GM12891 (cell line): ENCODE data around the gene AKR1D1.
"Not testable (repeated sequence)": the region's sequence is repeated elsewhere in the genome, so short reads cannot be mapped to it uniquely, and the experiment has no call there.

ENCODE experiments used
- PAX5 ChIP-seq: IDR thresholded peaks from 2 replicates; pipeline ENCODE4 v1.6.1; 2011; ENCODE audit warnings: low read length, moderate library complexity, mild to moderate bottlenecking; ENCODE audit not compliant: insufficient read depth, severe bottlenecking
- POLR2A ChIP-seq: IDR thresholded peaks from 2 replicates; pipeline ENCODE4 v1.6.1; 2011; ENCODE audit warnings: low read depth, low read length, control low read depth
- POLR2AphosphoS5 ChIP-seq: IDR thresholded peaks from 2 replicates; pipeline ENCODE4 v1.6.1; 2011; ENCODE audit warnings: low read depth, low read length, control low read depth
- POU2F2 ChIP-seq: IDR thresholded peaks from 2 replicates; pipeline ENCODE4 v1.6.1; 2011; ENCODE audit warnings: low read depth, mild to moderate bottlenecking, control low read depth, low read length, moderate library complexity
- SPI1 ChIP-seq: IDR thresholded peaks from 2 replicates; pipeline ENCODE4 v1.6.1; 2011; ENCODE audit warnings: low read depth, low read length, control low read depth
- TAF1 ChIP-seq: IDR thresholded peaks from 2 replicates; pipeline ENCODE4 v1.6.1; 2011; ENCODE audit warnings: low read depth, low read length, control low read depth

- not testable (repeated sequence) for TF ChIP-seq POLR2A, SPI1, POLR2AphosphoS5, TAF1, POU2F2, PAX5
Observed at GRCh38 chr7:138146757-138147734, 70.8 kb downstream of the AKR1D1 start.
